Fibroblast of skin of left biceps (primary cell): ENCODE data around the gene CGGBP1.
"Not testable (repeated sequence)": the region's sequence is repeated elsewhere in the genome, so short reads cannot be mapped to it uniquely, and the experiment has no call there.

Experiments used
- DNase-seq, 2 experiments: peaks; one replicate each; pipeline ENCODE4 v3.0.0-alpha.2; 2013; ENCODE audit warnings: low read depth in 2 of 2

Gene CGGBP1

DNA sequence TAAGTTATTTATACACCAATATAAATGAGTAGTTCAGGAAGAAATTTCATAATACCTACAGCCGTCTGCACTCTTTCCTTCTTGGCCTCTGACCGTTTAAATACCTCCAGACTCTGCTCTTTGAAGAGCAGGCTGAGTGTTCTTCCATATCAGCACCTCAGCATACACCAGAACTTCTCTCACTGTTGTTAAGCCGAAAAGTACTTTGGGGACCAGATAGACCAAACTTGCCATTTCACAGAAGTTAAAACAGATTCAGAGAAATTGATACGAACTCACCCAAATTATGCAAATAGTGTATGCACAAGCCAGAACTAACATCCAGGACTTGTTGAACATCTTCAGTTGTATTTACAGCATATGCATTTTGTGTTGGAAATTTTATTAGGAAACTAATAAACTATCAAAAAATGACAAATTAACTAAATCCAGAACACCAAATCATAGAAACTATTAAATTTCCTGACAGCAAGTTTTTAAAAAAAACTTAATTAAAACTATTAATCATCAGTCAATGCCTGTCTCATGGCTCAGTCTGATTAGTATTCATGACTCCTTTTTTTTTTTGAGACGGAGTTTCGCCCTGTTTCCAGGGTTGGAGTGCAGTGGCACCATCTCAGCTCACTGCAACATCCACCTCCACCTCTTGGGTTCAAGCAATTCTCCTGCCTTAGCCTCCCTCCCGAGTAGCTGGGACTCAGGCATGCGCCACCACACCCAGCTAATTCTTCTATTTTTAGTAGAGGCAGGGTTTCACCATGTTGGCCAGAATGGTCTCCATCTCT, 24.1 kb downstream of the CGGBP1 start:
- no peak for DNase-seq

DNA sequence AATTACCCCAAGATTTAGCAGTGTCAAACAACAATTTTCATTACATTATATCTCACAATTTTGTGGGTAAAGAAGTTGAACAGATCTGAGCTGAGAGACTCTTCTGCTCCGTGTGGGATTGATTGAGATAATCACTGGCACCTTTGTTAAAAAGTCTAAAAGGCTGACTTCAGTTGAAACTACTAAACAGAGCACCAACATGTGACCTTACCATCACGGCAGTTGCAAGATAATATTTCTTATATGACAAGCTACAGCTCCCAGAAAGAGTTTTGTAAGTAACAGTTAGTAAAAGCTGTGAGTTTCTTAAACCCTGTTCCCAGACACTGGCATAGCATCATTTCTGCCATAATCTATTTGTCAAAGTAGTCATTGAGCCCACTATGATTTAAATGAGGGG, 25.0 kb downstream of the CGGBP1 start:
- DNase-seq = no peak

DNA sequence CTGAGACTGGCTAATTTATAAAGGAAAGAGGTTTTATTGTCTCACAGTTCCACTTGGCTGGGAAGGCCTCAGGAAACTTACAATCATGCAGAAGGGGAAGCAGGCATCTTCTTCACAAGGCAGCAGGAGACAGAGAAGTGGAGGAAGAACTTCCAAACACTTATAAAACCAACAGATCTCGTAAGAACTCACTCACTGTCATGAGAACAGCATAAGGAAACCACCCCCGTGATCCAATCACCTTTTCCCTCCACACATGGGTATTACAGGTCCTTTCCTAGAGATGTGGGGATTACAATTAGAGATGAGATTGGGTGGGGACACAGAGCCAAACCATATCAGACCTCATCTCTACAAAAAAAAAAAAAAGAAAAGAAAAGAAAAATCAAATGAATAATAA, 25.7 kb downstream of the CGGBP1 start:
- DNase-seq = no peak

DNA sequence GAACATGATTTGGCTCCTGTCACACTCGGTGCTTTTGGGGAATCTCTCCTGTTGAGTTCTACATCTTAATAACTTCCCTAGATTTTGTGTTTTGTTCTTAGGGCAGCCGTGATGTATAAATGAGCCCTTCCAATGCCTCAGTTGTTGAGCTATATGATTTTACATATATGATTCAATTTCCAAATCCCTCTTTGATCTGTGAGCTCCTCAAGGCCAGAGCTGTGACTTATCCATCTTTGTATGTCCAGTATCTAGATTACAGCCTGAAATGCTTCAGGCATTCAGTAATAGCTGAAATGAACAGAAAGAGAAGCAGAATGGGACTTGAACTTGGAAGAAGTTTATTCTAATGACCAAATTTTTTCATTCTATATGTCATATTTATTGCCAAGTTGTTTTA, 26.6 kb downstream of the CGGBP1 start:
- no peak for DNase-seq

DNA sequence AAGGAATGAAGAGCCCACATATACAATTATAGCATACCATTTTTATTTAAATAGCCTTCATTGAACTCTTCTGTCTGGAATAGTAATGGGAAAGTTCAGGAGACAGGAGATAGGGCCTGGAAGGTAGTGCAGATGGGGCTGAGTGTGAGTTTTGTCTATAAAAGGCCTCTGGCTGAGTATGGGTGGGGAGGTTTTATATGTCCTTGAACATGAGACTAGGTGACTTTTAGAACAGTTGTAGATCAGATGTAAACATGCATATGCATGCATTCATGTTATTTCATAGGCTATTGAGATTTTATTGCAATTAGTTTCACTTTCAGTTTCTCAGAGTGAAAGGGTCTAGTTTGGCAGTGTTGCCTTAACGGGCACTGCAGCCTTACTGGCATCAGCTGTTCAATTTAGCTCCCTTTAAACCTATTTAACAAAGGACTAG, 27.1 kb downstream of the CGGBP1 start:
- no peak for DNase-seq

DNA sequence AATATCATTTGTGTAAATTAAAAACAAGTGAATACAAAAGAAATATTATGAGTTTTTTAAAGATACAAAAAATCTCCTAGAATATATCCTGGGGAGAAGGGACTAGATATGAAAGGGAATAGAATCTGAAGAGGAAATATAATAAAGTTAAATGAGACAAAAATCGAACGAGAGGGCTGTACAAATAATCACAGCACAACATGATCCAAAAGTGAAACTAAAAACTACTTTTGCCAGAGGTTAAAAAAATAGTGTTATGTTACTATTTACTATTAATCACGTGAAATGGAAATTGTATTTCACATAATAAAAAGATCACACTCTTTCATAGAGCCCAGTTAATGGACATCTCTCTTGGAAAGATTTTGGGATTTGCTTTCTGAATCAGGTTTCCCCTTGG, 28.6 kb downstream of the CGGBP1 start:
- DNase-seq = no peak

DNA sequence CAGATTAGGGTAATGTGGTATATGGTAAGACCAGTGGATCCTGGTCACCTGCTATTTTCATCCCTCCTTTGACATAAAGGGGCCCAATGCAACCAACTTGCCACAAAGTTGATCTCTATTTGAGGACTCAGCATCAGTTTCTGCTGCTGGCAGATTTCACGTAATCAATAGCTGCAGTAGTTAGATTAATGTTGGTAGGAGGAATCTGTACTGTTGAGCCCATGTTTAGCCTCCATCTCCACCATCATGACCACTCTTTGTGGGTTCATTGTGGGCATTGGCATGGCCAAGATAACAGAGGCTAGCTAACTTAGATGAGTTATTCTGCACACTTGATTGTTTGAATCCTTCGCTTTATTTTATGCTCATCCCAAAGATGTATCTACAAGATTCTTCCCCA, 29.9 kb downstream of the CGGBP1 start:
- no peak for DNase-seq

DNA sequence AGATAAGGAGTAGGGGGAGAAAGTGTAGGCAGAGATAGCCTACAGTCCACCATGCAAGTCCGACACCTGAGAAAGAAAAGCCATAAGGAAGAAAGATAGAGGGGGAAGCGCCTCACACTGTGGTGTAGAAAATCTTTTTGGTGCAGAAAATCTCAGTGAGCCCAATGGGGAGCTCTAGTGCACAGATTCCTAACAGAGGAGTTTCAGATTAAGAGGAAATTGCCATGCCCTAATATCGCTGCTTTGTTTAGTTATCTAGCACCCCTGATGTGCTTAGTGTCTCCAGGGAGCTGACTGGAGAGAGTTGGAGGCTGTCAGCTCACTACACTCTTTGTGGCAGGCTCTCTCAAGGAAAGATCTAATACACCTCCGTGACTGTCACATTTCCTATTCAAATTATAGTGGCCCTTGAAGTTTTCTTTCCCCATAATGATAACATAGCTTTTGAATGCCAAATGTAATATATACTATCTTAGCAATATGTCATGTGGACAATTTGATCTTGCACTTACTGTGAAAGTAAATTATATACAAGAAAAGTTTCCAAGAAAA, 33.7 kb downstream of the CGGBP1 start:
- DNase-seq = no peak

DNA sequence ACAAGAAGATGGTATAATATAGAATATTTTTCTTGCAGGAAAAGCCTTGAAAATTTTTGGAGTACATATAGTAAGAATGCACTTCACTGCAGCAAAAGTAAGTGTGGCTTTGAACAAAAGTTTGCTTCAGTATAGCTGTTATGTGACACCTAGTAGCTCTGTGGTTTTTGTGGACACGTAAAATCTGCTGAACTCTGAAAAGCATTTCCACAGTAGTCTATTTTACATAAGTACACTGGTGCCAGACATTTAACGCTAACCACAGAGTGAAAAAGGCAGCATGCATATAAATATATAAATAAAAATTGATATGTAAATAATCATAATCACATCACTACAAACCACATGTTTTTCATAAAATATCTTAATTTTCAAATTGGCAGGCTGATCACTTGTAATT, 39.8 kb downstream of the CGGBP1 start:
- no peak for DNase-seq

DNA sequence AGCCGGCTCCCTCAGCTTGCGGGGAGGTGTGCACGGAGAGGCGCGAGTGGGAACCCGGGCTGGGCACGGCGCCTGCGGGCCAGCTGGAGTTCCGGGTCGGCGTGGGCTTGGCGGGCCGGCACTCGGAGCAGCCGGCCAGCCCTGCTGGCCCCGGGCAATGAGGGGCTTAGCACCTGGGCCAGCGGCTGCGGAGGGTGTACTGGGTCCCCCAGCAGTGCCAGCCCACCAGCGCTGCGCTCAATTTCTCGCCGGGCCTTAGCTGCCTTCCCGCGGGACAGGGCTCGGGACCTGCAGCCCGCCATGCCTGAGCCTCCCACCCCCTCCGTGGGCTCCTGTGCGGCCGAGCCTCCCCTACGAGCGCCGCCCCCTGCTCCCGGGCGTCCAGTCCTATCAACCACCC, 43.1 kb downstream of the CGGBP1 start:
- not testable (repeated sequence) for DNase-seq

DNA sequence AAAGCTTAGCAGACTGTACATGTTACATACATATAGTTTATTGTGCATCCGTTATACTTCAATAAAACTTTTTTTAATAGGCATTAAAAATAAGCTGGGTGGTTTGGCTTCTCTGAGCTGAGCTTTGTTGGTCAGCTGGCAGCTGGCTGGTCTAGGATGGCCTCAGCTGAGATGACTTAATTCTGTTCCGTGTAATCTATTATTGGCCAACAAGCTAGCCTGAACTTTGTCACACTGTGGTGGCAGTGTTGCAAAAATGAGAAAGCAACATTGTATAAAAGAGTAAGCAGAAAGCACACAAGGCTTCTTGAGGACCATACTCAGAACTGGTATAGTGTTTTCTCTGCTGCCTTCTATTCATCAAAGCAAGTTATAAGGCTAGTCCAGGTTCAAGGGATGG, 45.2 kb downstream of the CGGBP1 start:
- DNase-seq = no peak

DNA sequence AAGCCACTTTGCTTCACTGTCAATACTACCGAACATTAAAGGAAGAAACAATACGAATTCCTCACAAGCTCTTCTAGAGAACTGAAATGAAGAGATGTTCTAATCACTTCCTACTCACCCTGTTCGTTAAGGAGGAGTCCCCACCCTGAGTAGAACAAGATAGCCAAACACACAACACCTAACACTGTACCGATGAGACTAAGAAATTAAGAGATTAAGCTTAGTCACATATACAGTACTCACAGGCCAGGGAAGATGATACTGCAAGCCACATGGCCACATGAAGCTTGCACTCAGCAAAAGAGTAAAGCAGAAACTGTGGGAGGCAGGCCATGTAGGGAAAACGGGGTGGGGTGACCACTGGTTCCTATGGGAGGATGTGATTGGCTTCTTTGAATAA, 48.0 kb downstream of the CGGBP1 start:
- DNase-seq = no peak

DNA sequence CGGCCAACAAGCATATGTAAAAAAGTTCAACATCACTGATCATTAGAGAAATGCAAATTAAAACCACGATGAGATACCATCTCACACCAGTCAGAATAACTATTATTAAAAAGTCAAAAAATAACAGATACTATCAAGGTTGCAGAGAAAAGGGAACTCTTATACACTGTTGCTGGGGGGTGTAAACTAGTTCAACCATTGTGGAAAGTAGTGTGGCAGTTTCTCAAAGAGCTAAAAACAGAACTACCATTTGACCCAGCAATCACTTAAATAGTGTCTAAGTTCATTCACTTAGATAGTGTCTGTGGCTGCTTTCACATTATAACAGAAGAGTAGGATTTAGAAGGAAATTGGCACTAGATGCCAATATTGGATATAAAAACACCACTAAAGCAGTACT, 49.7 kb downstream of the CGGBP1 start:
- DNase-seq = no peak

DNA sequence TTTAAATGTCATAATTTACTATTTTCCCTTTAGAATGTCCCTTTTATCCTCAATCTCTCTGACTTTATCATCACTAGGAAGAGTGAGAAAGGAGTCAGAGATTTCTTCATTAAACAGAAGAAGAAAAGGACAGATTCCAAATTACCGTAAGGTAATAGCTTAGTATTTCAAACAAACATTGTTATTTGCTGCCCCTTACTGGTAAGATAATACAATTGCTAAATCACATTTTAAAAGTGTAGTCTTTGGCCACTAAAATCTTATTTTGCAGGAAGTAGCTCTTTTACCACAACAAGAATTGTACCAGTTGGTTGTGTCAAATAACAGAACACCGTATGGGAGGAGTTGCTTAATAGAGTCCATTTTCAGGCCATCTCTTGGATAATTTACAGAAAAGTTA, 53.7 kb downstream of the CGGBP1 start:
- DNase-seq = peak in 1 of 2 experiments; percentile 5

DNA sequence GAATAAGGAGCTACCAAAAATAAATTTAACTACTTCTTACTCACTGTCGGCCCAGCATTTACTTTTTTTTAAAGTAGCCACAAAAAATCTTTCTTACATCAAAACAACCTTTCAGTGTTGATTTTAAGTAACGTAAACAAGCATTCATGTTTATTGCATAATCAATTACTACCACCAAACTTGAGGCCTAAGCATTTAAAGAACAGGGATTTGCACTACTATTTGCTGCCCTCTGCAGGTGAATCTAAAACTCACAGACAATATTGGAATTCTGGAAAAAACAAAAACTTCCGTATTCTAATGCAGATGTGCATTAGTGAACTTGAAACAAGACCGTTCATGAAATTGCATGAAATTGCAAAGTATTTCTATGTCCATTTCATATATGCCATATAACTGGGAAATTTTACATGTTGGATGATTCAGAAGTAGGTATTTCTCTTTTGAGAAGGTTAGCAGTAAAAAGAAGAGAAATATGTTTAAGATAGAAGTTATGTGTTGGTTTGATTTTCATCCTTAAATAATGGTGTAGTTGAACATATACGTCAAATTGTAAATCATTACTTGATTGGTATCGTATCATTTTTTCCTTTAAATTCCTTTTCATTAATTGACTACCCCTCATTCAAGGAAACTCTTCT, 55.6 kb downstream of the CGGBP1 start:
- peak; percentile 2 to 10 for DNase-seq

DNA sequence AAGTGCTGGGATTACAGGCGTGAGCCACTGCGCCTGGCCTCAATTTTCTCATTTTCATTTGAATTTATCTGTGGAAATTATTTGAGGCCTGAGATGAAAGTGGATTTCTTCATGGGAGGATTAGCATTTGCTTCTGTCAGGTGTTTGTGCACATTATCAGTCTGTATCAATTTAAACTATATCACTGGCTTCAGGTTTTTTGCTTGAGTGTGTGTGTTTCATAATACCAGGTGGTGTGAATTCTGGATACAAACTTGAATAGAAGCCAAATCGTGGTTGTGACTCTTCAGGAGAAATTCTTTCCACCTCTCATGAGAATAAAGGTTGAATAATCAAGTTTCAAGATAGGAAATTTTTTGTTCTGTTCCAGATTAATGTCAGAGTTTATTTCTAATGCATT, 56.4 kb downstream of the CGGBP1 start:
- DNase-seq = no peak
